CD14-positive monocyte (primary cell): ENCODE measurements around the gene LIF. TPM values are rescaled to one million over a fixed set of nuclear protein-coding genes. Genes with fewer than 3 reads are reported as not detected.

ENCODE experiments used
- DNase-seq, 3 donors: peaks; one replicate each; pipeline ENCODE4 v3.0.0-alpha.2; 2011 to 2022
- H2AFZ ChIP-seq: 2 replicates; pipeline ENCODE4 v1.6.0; 2012; ENCODE audit warnings: mild to moderate bottlenecking, low read depth, low read length, inconsistent platforms; ENCODE audit not compliant: insufficient read depth, poor library complexity, severe bottlenecking
- H3K27ac ChIP-seq, 2 donors: 1 replicate in 1 of 2; 2 replicates in 1 of 2; pipeline ENCODE4 v1.5.1; 2012 to 2013; ENCODE audit warnings: low read length in 2 of 2, control low read depth in 1 of 2, inconsistent platforms in 1 of 2, low read depth in 1 of 2, mild to moderate bottlenecking in 1 of 2
- H3K27me3 ChIP-seq, 2 donors: one replicate each; pipeline versions ENCODE4 v1.6.0 to v1.6.1; 2011 to 2013; ENCODE audit warnings: low read length in 2 of 2; ENCODE audit not compliant: control insufficient read depth in 2 of 2, insufficient read depth in 2 of 2
- H3K36me3 ChIP-seq, 2 donors: replicated peaks in 1 of 2; 1 replicate in 1 of 2; 2 replicates in 1 of 2; pipeline versions ENCODE4 v1.5.1 to v1.6.1; 2012 to 2013; ENCODE audit warnings: low read length in 2 of 2, control low read depth in 1 of 2, inconsistent platforms in 1 of 2, mild to moderate bottlenecking in 1 of 2; ENCODE audit not compliant: insufficient read depth in 2 of 2, control insufficient read depth in 1 of 2
- H3K4me1 ChIP-seq, 2 donors: 1 replicate in 1 of 2; 2 replicates in 1 of 2; pipeline versions ENCODE4 v1.5.1 to v1.6.1; 2012 to 2013; ENCODE audit warnings: low read length in 2 of 2, control low read depth in 1 of 2, inconsistent platforms in 1 of 2, mild to moderate bottlenecking in 1 of 2, moderate library complexity in 1 of 2; ENCODE audit not compliant: insufficient read depth in 2 of 2, control insufficient read depth in 1 of 2
- H3K4me2 ChIP-seq: replicated peaks from 2 replicates; pipeline ENCODE3; 2012; ENCODE audit warnings: low read length, moderate library complexity, mild to moderate bottlenecking; ENCODE audit not compliant: poor library complexity, severe bottlenecking; ENCODE audit errors: extremely low read depth
- H3K4me3 ChIP-seq, 3 experiments: fragments of 200-600 bp in 1 of 3; sonication (generic) in 1 of 3; replicated peaks in 1 of 3; 1 replicate in 2 of 3; 2 replicates in 1 of 3; pipeline ENCODE4 v1.5.1; 2011 to 2013; ENCODE audit warnings: low read length in 3 of 3, mild to moderate bottlenecking in 3 of 3, control low read depth in 2 of 3, low read depth in 2 of 3, inconsistent platforms in 1 of 3, moderate library complexity in 1 of 3
- H3K79me2 ChIP-seq: 2 replicates; pipeline ENCODE4 v1.6.0; 2012; ENCODE audit warnings: mild to moderate bottlenecking, control low read depth, inconsistent platforms, low read length, moderate library complexity; ENCODE audit not compliant: insufficient read depth
- H3K9ac ChIP-seq: 2 replicates; pipeline ENCODE4 v1.6.0; 2017; ENCODE audit warnings: low read length, mild to moderate bottlenecking; ENCODE audit not compliant: insufficient read depth, poor library complexity, severe bottlenecking
- H3K9me3 ChIP-seq, 2 donors: replicated peaks in 1 of 2; 1 replicate in 1 of 2; 2 replicates in 1 of 2; pipeline versions ENCODE4 v1.5.1 to v1.6.1; 2012 to 2013; ENCODE audit warnings: low read length in 2 of 2, control low read depth in 1 of 2; ENCODE audit not compliant: control insufficient read depth in 1 of 2, insufficient read depth in 1 of 2
- H4K20me1 ChIP-seq: 2 replicates; pipeline ENCODE4 v1.6.0; 2012; ENCODE audit warnings: mild to moderate bottlenecking, low read length, control low read depth, moderate library complexity; ENCODE audit not compliant: insufficient read depth
- H3K27ac Mint-ChIP-seq, 7 donors: one replicate each; pipeline ENCODE4 v1.8.0; 2020; ENCODE audit warnings: mild to moderate bottlenecking in 7 of 7, mixed read lengths in 7 of 7, moderate library complexity in 6 of 7, inconsistent platforms in 2 of 7
- H3K27me3 Mint-ChIP-seq, 3 donors: one replicate each; pipeline ENCODE4 v1.8.0; 2021 to 2022; ENCODE audit warnings: low read depth in 3 of 3, mild to moderate bottlenecking in 3 of 3, mixed read lengths in 3 of 3, moderate library complexity in 3 of 3, inconsistent platforms in 1 of 3
- H3K36me3 Mint-ChIP-seq, 2 donors: one replicate each; pipeline ENCODE4 v1.8.0; 2020; ENCODE audit warnings: mixed read lengths in 2 of 2, inconsistent platforms in 1 of 2, mild to moderate bottlenecking in 1 of 2
- H3K4me1 Mint-ChIP-seq: one replicate; pipeline ENCODE4 v1.8.0; 2020; ENCODE audit warnings: mild to moderate bottlenecking, mixed read lengths
- H3K4me3 Mint-ChIP-seq, 2 donors: one replicate each; pipeline ENCODE4 v1.8.0; 2020; ENCODE audit warnings: mild to moderate bottlenecking in 2 of 2, mixed read lengths in 2 of 2, moderate library complexity in 1 of 2
- H3K9me3 Mint-ChIP-seq, 7 donors: one replicate each; pipeline ENCODE4 v1.8.0; 2020 to 2022; ENCODE audit warnings: mixed read lengths in 7 of 7, mild to moderate bottlenecking in 6 of 7, moderate library complexity in 6 of 7, inconsistent platforms in 2 of 7
- WGBS: methylation state at CpG from one replicate; pipeline ENCODE4 v1.1.5; 2013; ENCODE audit warnings: missing lambda C conversion rate; ENCODE audit not compliant: insufficient coverage; 5-methylcytosine and 5-hydroxymethylcytosine counted together
- intact Hi-C, 2 donors: fragments of 100-400 bp; cut with micrococcal nuclease; formaldehyde crosslinking; loops; one replicate each; pipeline versions ENCODE4 v1.15.0 to v1.15.1; 2023
- polyA plus RNA-seq, 3 donors: library from polyadenylated mRNA; depleted of rRNA in 1 of 3; unstranded in 2 of 3; stranded (reverse) in 1 of 3; fragments of 300-500 nt in 2 of 3; fragments of >200 nt in 1 of 3; fragmentation: Illumina TruSeq in 2 of 3; gene quantifications; 1 replicate in 2 of 3; 2 replicates in 1 of 3; pipeline ENCODE4 v1.2.3, GENCODE V29; 2012 to 2021
- TF ChIP-seq, protein P1 (sequence below): fragments of 200-600 bp; IDR thresholded peaks from one replicate; pipeline ENCODE4 v1.8.0; 2022; ENCODE audit warnings: antibody characterized with exemption, mild to moderate bottlenecking

Gene LIF
- polyA plus RNA-seq, 3 donors, result 7.0 TPM; not detected in 2

DNA sequence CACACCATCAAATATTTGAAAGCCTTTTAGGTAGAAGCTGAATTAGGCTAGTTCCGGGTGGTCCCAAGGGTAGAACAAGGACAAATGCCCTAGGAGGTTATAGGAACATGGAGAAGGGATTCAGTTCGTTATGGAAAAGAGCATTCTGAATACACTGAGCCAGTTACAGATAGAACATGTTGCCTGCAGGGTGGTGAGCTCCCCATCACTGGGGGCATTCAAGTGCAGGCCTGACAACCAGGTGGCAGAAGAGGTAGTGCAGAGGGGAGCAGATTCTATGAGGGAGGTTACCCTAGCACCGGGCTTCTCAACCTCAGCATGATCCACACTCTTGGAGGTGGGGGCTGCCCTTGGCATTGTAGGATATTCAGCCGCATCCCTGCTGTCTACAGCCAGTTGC is 24.2 kb downstream of the LIF start:
- no peak for DNase-seq
- TF ChIP-seq, protein P1, sequence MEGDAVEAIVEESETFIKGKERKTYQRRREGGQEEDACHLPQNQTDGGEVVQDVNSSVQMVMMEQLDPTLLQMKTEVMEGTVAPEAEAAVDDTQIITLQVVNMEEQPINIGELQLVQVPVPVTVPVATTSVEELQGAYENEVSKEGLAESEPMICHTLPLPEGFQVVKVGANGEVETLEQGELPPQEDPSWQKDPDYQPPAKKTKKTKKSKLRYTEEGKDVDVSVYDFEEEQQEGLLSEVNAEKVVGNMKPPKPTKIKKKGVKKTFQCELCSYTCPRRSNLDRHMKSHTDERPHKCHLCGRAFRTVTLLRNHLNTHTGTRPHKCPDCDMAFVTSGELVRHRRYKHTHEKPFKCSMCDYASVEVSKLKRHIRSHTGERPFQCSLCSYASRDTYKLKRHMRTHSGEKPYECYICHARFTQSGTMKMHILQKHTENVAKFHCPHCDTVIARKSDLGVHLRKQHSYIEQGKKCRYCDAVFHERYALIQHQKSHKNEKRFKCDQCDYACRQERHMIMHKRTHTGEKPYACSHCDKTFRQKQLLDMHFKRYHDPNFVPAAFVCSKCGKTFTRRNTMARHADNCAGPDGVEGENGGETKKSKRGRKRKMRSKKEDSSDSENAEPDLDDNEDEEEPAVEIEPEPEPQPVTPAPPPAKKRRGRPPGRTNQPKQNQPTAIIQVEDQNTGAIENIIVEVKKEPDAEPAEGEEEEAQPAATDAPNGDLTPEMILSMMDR, result no peak
- Histone ChIP-seq H2AFZ (no peak overlapping the region), H3K36me3 (no peaks in the 10 kb centered on the region), H3K9me3 (no peaks in the 10 kb centered on the region), H3K27me3 (peaks cover 0 to 23% of the 10 kb centered on the region in 2 donors), H3K79me2 (no peaks in the 10 kb centered on the region), H4K20me1 (no peaks in the 10 kb centered on the region), H3K27ac (no peak overlapping the region), H3K9ac (no peak overlapping the region), H3K4me3 (no peak overlapping the region), H3K4me1 (peaks cover 6 to 9% of the 10 kb centered on the region in 2 donors), H3K4me2 (no peak overlapping the region)
- Mint-ChIP-seq H3K9me3 (peaks cover 0 to 4% (median 4%) of the 10 kb centered on the region in 7 donors), H3K27ac (no peak overlapping the region), H3K4me1 (peaks cover 12% of the 10 kb centered on the region), H3K4me3 (no peak overlapping the region), H3K27me3 (peaks cover 26 to 45% (median 37%) of the 10 kb centered on the region in 3 donors), H3K36me3 (no peaks in the 10 kb centered on the region)
- 78% methylated on average over 4 of the region's 4 CpGs for WGBS
- intact Hi-C loops, result no loop called here

DNA sequence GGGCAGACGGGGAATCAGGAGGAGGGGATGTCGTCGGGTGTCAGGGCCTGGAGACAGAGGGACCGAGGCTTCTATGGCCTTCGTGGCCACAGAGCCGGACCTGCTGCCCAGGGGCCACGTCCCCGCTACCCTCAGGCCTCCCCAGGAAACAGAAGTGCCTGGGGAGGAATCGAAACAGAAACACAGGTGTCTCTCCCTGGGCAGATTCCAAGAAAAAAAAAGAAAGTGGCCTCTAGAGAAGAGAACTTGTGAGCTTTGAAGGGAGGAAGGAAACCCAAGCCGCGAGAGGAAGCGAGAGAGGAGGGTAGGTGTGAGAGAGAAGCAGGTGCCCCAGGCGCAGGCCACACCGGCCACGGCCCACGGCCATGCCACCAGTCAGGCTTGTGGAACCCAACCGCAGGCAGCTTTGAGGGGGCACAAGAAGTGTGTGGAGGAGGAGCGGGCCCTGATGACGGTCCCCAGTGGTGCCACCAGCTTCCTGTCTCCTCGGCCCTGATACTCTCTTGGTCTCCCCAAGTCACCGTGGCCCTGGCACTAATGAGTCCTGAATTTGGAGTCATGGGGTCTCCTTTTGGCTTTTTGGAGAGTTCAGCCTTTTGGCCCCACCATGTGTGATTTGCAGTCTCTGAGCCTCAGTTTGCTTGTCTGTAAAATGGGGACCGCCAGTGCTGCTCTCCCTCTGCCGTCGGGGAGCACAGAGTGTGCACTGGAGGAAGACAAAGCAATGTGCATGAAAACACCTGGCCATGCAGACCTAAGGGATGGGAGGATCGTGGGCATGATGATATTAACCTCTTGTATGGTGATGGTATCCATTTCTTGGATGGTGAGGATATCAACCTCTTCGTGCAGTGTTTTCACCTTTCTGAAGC is 25.2 kb downstream of the LIF start:
- Mint-ChIP-seq H3K36me3 (no peaks in the 10 kb centered on the region), H3K9me3 (peaks cover 0 to 4% (median 4%) of the 10 kb centered on the region in 7 donors), H3K27me3 (peaks cover 26 to 42% (median 39%) of the 10 kb centered on the region in 3 donors), H3K4me1 (peaks cover 12% of the 10 kb centered on the region), H3K4me3 (peak overlapping the region; percentile 20 to 72), H3K27ac (peak overlapping the region in 3 of 7 donors; percentile 58 to 75 (median 63))
- H2AFZ ChIP-seq, result peak overlapping the region; percentile 22
- 16% methylated on average over 23 of the region's 26 CpGs for WGBS
- TF ChIP-seq, protein P1, result no peak
- no peak overlapping the region for H3K9ac ChIP-seq
- H3K27me3 ChIP-seq, result peaks cover 0 to 23% of the 10 kb centered on the region in 2 donors
- H3K36me3 ChIP-seq, result no peaks in the 10 kb centered on the region
- no peak overlapping the region for H3K4me2 ChIP-seq
- DNase-seq, result no peak
- H3K27ac ChIP-seq, result no peak overlapping the region
- peaks cover 6 to 9% of the 10 kb centered on the region in 2 donors for H3K4me1 ChIP-seq
- H3K9me3 ChIP-seq, result no peaks in the 10 kb centered on the region
- no peaks in the 10 kb centered on the region for H3K79me2 ChIP-seq
- intact Hi-C loops, result no loop called here
- H3K4me3 ChIP-seq, result no peak overlapping the region
- no peaks in the 10 kb centered on the region for H4K20me1 ChIP-seq
